Keratinocyte (primary cell): ENCODE results near the gene NHERF2. TPM values are rescaled to one million over a fixed set of nuclear protein-coding genes. Genes with fewer than 3 reads are reported as not detected.

Source experiments
- DNase-seq: peaks from one replicate; pipeline ENCODE4 v3.0.0-alpha.2; 2011; ENCODE audit warnings: low read depth, missing footprints, low spot score
- FAIRE-seq: peaks from 2 replicates; lab custom pipeline; 2011; peaks lifted over from hg19 to GRCh38; lab: Jason Lieb, UNC
- H2AFZ ChIP-seq: 2 replicates; pipeline ENCODE4 v1.6.0; 2012; ENCODE audit warnings: low read length, control low read depth, inconsistent platforms; ENCODE audit not compliant: control insufficient read depth
- H3K27ac ChIP-seq: 2 replicates; pipeline ENCODE4 v1.5.1; 2011; ENCODE audit warnings: low read length; ENCODE audit not compliant: control insufficient read depth, insufficient read depth
- H3K27me3 ChIP-seq: 3 replicates; pipeline ENCODE4 v1.6.0; 2011; ENCODE audit warnings: low read length; ENCODE audit not compliant: control insufficient read depth, insufficient read depth; ENCODE audit errors: extremely low read depth
- H3K36me3 ChIP-seq, 2 experiments: 2 replicates in 1 of 2; 3 replicates in 1 of 2; pipeline ENCODE4 v1.5.1; 2011; ENCODE audit warnings: low read length in 2 of 2, mild to moderate bottlenecking in 1 of 2; ENCODE audit not compliant: control insufficient read depth in 2 of 2, insufficient read depth in 2 of 2; ENCODE audit errors: extremely low read depth in 1 of 2
- H3K4me1 ChIP-seq: 3 replicates; pipeline ENCODE4 v1.5.1; 2011; ENCODE audit warnings: low read length; ENCODE audit not compliant: control insufficient read depth, insufficient read depth; ENCODE audit errors: extremely low read depth
- H3K4me2 ChIP-seq: 3 replicates; pipeline ENCODE4 v1.6.0; 2011; ENCODE audit warnings: low read depth, low read length; ENCODE audit not compliant: control insufficient read depth, insufficient read depth; ENCODE audit errors: extremely low read depth
- H3K4me3 ChIP-seq, 3 experiments: fragments of 200-600 bp in 1 of 3; sonication (generic) in 1 of 3; 2 replicates in 2 of 3; 3 replicates in 1 of 3; pipeline ENCODE4 v1.5.1; 2011 to 2016; ENCODE audit warnings: low read length in 3 of 3, mild to moderate bottlenecking in 3 of 3, control low read depth in 2 of 3, inconsistent platforms in 1 of 3, low read depth in 1 of 3, mixed read lengths in 1 of 3, mixed run types in 1 of 3, moderate library complexity in 1 of 3; ENCODE audit not compliant: control insufficient read depth in 2 of 3, insufficient read depth in 2 of 3; ENCODE audit errors: extremely low read depth in 1 of 3
- H3K79me2 ChIP-seq: 2 replicates; pipeline ENCODE4 v1.6.0; 2012; ENCODE audit warnings: low read length; ENCODE audit not compliant: control insufficient read depth, insufficient read depth
- H3K9ac ChIP-seq: 3 replicates; pipeline ENCODE4 v1.6.0; 2011; ENCODE audit warnings: low read length; ENCODE audit not compliant: control insufficient read depth, insufficient read depth; ENCODE audit errors: extremely low read depth
- H3K9me1 ChIP-seq: 3 replicates; pipeline ENCODE4 v1.6.0; 2011; ENCODE audit warnings: low read length; ENCODE audit not compliant: control insufficient read depth, insufficient read depth; ENCODE audit errors: extremely low read depth
- H3K9me3 ChIP-seq: 2 replicates; pipeline ENCODE4 v1.5.1; 2012; ENCODE audit warnings: low read depth, low read length; ENCODE audit not compliant: control insufficient read depth
- H4K20me1 ChIP-seq: 3 replicates; pipeline ENCODE4 v1.6.0; 2011; ENCODE audit warnings: low read length; ENCODE audit not compliant: control insufficient read depth, insufficient read depth; ENCODE audit errors: extremely low read depth
- EZH2 ChIP-seq: IDR thresholded peaks from one replicate; pipeline ENCODE4 v1.6.1; 2012; ENCODE audit warnings: inconsistent platforms, mild to moderate bottlenecking, low read length, moderate library complexity
- dilution Hi-C: fragments of 300-500 bp; cut with MboI; formaldehyde crosslinking; loops from one replicate; pipeline ENCODE4 v1.7.0; 2020; ENCODE audit warnings: low sequenced_read_pairs; ENCODE audit not compliant: extremely low pct_ligation_motif_present
- polyA plus RNA-seq, 5 experiments: library from polyadenylated mRNA; depleted of rRNA in 3 of 5; stranded (reverse) in 3 of 5; stranded (forward) in 1 of 5; unstranded in 1 of 5; fragments of >200 nt; gene quantifications; 1 replicate in 1 of 5; 2 replicates in 3 of 5; 3 replicates in 1 of 5; pipeline versions ENCODE4 v1.2.1 to v1.2.3, GENCODE V29; 2011 to 2012; ENCODE audit warnings: missing spikeins in 2 of 5, low read depth in 1 of 5, low replicate concordance in 1 of 5
- TF ChIP-seq, protein P1 (sequence below), 3 experiments: IDR thresholded peaks in 1 of 3; conservative IDR thresholded peaks in 1 of 3; optimal IDR thresholded peaks in 1 of 3; 2 replicates in 2 of 3; 3 replicates in 1 of 3; pipeline versions ENCODE3 to v1.5.1; 2011; ENCODE audit warnings: low read length in 3 of 3, mild to moderate bottlenecking in 3 of 3, moderate library complexity in 2 of 3, control low read depth in 1 of 3, inconsistent platforms in 1 of 3; ENCODE audit not compliant: insufficient read depth in 2 of 3; ENCODE audit errors: extremely low read depth in 1 of 3

NHERF2 gene
- polyA plus RNA-seq, 1 donor (not counting 4 experiments of a cell fraction or from before 2014, with no cell fraction given): 5.9 TPM

DNA sequence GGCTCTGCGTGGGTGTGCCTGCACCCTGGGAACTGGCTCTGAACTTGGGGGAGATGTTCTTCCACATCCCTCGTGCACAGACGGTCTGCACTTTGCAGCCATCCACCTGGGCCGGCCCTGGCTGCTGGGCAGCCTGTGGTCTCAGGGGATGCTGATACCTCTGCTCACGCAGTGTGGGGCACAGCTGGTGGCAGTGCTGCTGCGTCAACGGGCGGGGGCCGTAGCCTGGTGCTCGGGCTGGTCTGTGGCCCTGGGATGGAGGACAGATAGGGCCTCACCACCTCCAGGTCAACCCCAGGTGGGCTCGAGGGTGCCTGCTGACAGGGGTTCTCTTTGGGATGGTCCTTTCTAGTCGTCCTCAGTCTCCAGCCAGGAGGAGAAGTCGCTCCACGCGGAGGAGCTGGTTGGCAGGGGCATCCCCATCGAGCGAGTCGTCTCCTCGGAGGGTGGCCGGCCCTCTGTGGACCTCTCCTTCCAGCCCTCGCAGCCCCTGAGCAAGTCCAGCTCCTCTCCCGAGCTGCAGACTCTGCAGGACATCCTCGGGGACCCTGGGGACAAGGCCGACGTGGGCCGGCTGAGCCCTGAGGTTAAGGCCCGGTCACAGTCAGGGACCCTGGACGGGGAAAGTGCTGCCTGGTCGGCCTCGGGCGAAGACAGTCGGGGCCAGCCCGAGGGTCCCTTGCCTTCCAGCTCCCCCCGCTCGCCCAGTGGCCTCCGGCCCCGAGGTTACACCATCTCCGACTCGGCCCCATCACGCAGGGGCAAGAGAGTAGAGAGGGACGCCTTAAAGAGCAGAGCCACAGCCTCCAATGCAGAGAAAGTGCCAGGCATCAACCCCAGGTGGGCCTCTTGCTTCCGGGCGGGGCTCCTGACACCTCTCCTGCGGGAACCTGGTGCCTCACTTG, 57.4 kb downstream of the NHERF2 start:
- no peak for DNase-seq
- Histone ChIP-seq H3K4me1 (peaks cover 11% of the 10 kb centered on the region), H3K4me2 (no peak overlapping the region)

DNA sequence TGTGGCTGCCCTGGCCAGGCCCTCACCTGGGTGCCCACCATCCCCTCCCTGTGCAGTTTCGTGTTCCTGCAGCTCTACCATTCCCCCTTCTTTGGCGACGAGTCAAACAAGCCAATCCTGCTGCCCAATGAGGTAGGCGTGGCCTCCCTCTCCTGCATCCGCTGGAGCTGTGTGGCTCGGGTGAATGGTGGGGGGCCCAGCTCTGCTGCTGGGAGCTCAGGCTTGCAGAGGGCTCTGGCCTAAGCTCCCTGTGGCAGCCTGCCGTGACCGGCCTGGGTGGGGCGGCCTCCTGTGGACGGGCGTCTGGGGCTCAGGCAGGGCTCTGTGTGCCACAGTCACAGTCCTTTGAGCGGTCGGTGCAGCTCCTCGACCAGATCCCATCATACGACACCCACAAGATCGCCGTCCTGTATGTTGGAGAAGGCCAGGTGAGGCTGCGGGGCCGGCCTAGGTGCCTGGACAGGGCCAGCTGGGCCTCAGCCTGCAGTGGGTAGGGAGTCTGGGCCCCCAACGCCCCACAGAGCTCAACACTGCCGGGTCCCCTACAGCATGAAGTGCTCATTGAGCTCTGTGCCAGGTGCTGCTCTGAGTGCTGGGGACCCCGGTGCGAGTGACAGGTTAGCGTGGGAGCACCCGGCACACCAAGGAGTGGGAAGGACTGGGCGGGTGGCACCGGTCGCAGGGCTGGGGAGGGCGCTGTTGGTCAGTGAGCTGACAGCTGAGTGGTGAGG, 58.4 kb downstream of the NHERF2 start:
- Histone ChIP-seq H3K79me2 (no peaks in the 10 kb centered on the region), H3K4me2 (no peak overlapping the region), H3K9ac (no peak overlapping the region), H3K36me3 (peaks cover 28 to 35% of the 10 kb centered on the region in 2 experiments), H3K27me3 (no peaks in the 10 kb centered on the region), H4K20me1 (peaks cover 13% of the 10 kb centered on the region), H3K9me1 (no peaks in the 10 kb centered on the region), H3K4me1 (peaks cover 15% of the 10 kb centered on the region), H3K4me3 (no peak overlapping the region), H3K9me3 (no peaks in the 10 kb centered on the region), H3K27ac (no peak overlapping the region), H2AFZ (no peak overlapping the region)
- dilution Hi-C loops: no loop called here
- no peak for DNase-seq
- TF ChIP-seq, protein P1, sequence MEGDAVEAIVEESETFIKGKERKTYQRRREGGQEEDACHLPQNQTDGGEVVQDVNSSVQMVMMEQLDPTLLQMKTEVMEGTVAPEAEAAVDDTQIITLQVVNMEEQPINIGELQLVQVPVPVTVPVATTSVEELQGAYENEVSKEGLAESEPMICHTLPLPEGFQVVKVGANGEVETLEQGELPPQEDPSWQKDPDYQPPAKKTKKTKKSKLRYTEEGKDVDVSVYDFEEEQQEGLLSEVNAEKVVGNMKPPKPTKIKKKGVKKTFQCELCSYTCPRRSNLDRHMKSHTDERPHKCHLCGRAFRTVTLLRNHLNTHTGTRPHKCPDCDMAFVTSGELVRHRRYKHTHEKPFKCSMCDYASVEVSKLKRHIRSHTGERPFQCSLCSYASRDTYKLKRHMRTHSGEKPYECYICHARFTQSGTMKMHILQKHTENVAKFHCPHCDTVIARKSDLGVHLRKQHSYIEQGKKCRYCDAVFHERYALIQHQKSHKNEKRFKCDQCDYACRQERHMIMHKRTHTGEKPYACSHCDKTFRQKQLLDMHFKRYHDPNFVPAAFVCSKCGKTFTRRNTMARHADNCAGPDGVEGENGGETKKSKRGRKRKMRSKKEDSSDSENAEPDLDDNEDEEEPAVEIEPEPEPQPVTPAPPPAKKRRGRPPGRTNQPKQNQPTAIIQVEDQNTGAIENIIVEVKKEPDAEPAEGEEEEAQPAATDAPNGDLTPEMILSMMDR (optimal IDR thresholded peaks at IDR 0.05 in 1 of 3, IDR thresholded peaks at IDR 0.05 in 1 of 3, conservative IDR thresholded peaks at IDR 0.05 in 1 of 3; ENCODE audit: extremely low read depth in 1 of 3, insufficient read depth in 2 of 3, low read length in 3 of 3): no peak
- TF ChIP-seq EZH2: no peak
- FAIRE-seq: no peak

More for the DNA sequence above, 57.4 kb downstream of the NHERF2 start:
- no peak for TF ChIP-seq EZH2
- TF ChIP-seq, protein P1 (optimal IDR thresholded peaks at IDR 0.05 in 1 of 3, IDR thresholded peaks at IDR 0.05 in 1 of 3, conservative IDR thresholded peaks at IDR 0.05 in 1 of 3; ENCODE audit: extremely low read depth in 1 of 3, insufficient read depth in 2 of 3, low read length in 3 of 3): no peak
- H3K9me1 ChIP-seq: no peaks in the 10 kb centered on the region
- H3K27ac ChIP-seq: no peak overlapping the region
- H3K9me3 ChIP-seq: no peaks in the 10 kb centered on the region
- H3K79me2 ChIP-seq: no peaks in the 10 kb centered on the region
- H3K27me3 ChIP-seq: no peaks in the 10 kb centered on the region
- H2AFZ ChIP-seq: no peak overlapping the region
- FAIRE-seq: no peak
- dilution Hi-C loops: no loop called here
- H3K36me3 ChIP-seq: peaks cover 26 to 33% of the 10 kb centered on the region in 2 experiments
- H3K4me3 ChIP-seq: no peak overlapping the region
- peaks cover 13% of the 10 kb centered on the region for H4K20me1 ChIP-seq
- no peak overlapping the region for H3K9ac ChIP-seq
